RWPE2 (cell line): ENCODE data around the gene BEGAIN.

Source experiments
- ATAC-seq: fragments of 200-7000 bp; cut with Tn5 transposase; 3 replicates; pipeline ENCODE4 v1.9.1; 2021; ENCODE audit warnings: low read depth
- DNase-seq: peaks from one replicate; pipeline ENCODE4 v3.0.0-alpha.2; 2020; ENCODE audit warnings: low spot score
- H3K27ac ChIP-seq: fragments of 450-650 bp; 2 replicates; pipeline ENCODE4 v1.5.1; 2017; ENCODE audit warnings: mild to moderate bottlenecking; ENCODE audit not compliant: poor library complexity, severe bottlenecking
- H3K27me3 ChIP-seq: fragments of 250-450 bp; sonication (Bioruptor Pico); 2 replicates; pipeline ENCODE4 v1.5.1; 2021; ENCODE audit warnings: mild to moderate bottlenecking, moderate library complexity; ENCODE audit not compliant: insufficient read depth, poor library complexity, severe bottlenecking
- H3K36me3 ChIP-seq: fragments of 250-450 bp; sonication (Bioruptor Pico); 2 replicates; pipeline ENCODE4 v1.5.1; 2020; ENCODE audit warnings: low read depth, mild to moderate bottlenecking, moderate library complexity
- H3K4me1 ChIP-seq: fragments of 250-450 bp; sonication (Bioruptor Pico); 2 replicates; pipeline ENCODE4 v1.5.1; 2021; ENCODE audit warnings: mild to moderate bottlenecking, moderate library complexity; ENCODE audit not compliant: insufficient read depth, poor library complexity, severe bottlenecking
- H3K4me3 ChIP-seq: fragments of 250-450 bp; sonication (Bioruptor Pico); 2 replicates; pipeline ENCODE4 v1.5.1; 2021; ENCODE audit warnings: mild to moderate bottlenecking, moderate library complexity; ENCODE audit not compliant: severe bottlenecking
- H3K9me3 ChIP-seq: fragments of 250-450 bp; sonication (Bioruptor Pico); 2 replicates; pipeline ENCODE4 v1.5.1; 2021; ENCODE audit warnings: mild to moderate bottlenecking, moderate library complexity; ENCODE audit not compliant: severe bottlenecking
- CTCF ChIP-seq: fragments of 450-650 bp; IDR thresholded peaks from one replicate; pipeline ENCODE4 v1.5.1; 2017; ENCODE audit warnings: mild to moderate bottlenecking, moderate library complexity; ENCODE audit not compliant: poor library complexity, severe bottlenecking

Gene BEGAIN

DNA sequence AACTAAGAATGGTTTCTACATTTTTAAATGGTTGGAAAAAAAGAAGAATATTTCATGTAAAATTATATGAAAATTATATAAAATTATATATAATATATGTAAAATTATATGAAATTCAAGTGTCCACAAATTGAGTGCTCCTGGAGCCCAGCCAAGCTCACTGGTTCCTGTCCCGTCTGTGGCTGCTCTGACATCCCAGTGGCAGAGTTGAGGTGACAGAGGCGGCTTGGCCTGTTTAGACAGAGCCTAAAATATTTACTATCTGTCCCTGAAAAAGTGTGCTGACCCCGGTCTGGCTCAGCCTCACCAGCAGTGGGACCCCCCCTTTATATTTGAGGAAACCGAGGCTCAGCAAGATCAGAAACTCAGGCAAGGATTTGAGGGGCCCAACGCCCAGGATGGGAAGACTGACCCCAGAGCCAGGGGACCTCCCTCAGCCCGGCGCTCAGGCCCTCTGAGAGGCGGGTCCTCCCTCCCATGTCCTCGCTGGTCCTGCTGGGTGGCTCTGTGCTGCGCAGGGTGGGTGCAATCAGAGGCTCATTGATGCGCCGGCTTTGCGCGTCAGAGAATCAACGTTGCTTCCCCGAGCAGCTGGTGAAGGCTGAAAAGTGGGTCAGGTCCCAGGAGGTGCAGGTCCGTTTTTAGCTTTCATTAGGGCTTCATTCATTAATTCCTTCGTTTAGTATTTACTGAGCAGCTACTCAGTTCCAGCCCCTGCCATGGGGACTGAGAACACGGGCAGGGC lies 21.5 kb upstream of the BEGAIN start:
- no peak for ATAC-seq

DNA sequence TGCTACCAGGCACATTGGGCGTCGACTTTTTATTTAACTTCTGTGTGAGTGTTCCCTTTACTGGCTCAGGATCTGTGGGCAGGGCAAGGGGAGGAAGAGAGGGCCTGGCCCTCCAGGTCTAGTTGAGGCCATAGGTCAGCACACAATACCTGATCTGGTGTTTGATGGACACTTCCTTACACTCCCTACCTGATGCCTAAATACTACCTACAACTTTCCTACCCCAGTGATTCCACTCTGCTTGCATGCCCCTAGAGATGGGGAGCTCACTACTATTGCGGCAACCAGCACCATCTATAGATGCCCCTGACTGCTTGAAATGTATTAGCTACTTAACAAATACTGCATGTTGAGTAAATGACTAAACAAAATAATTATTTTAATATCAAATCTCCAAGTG lies 20.8 kb upstream of the BEGAIN start:
- H3K4me1 ChIP-seq: no peaks in the 10 kb centered on the region
- no peak overlapping the region for H3K27ac ChIP-seq
- H3K27me3 ChIP-seq: no peaks in the 10 kb centered on the region
- no peaks in the 10 kb centered on the region for H3K36me3 ChIP-seq
- DNase-seq (no peak), ATAC-seq (no peak)
- no peak overlapping the region for H3K4me3 ChIP-seq
- no peak for TF ChIP-seq CTCF
- no peaks in the 10 kb centered on the region for H3K9me3 ChIP-seq

More for the DNA sequence above, 21.5 kb upstream of the BEGAIN start:
- Histone ChIP-seq H3K4me3 (no peak overlapping the region), H3K4me1 (no peaks in the 10 kb centered on the region), H3K27me3 (no peaks in the 10 kb centered on the region), H3K36me3 (no peaks in the 10 kb centered on the region), H3K9me3 (no peaks in the 10 kb centered on the region), H3K27ac (no peak overlapping the region)
- DNase-seq: peak; percentile 58
- no peak for TF ChIP-seq CTCF

DNA sequence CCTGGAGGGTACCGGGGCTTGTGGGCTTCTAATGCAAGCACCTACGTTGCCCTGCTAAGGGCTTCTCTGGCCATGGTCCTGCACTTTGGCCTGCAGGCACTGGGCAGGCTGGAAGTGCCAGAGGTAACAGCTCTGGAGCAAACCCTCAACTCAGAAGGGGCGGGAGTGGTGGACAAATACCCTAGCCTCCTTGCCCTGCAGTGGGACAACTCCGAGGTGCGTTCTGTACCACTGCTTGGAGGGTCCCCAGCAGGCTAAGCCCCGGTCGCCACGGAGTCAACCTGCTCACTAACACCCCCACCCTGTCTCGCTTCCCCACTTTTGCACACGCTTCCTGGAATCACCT lies 20.4 kb upstream of the BEGAIN start:
- H3K9me3 ChIP-seq: no peaks in the 10 kb centered on the region
- no peak overlapping the region for H3K27ac ChIP-seq
- TF ChIP-seq CTCF: no peak
- no peak overlapping the region for H3K4me3 ChIP-seq
- DNase-seq (peak; percentile 69), ATAC-seq (no peak)
- no peaks in the 10 kb centered on the region for H3K27me3 ChIP-seq
- no peaks in the 10 kb centered on the region for H3K4me1 ChIP-seq
- H3K36me3 ChIP-seq: no peaks in the 10 kb centered on the region

DNA sequence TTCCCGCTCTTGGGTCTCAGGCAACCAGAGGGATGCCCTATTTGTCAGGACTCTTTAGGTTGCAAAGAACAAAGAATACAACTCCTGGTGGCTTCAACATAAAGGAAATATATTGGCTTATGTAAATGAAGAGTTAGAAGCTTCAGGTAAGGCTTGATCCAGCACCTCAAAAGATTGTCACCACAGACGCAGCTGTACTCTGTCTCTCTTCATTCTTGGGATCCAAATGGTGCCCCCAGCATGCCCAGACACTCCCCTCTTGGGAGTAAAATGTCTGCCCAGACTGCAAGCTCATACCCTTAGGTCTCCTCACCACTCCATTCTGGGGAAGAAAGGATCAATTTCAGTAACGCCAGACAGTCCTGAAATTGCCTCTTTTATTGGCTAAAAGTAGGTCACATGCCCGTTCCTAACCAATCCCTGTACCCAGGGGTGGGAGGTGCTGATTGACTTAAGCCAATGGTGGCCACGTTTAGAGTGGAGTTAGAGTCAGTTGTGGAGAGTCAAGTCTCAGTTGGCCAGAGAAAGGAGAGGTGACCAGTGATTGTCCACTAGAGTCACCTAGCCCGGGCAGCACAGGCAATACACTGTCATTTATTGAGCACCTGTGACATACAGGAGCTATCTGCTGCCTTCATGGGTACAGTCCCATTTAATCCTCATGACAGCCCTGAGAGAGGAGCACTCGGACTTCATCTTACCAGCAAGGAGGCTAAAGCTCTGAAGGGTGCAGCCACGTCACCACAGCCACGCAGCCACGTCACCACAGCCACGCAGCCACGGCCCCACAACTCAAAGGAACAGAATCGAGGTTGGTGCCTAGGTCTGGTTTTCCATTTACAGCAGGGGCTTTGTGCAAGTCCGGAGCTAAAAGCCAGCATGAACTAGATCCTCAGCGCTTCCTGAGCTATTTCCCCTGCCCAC lies 19.7 kb upstream of the BEGAIN start:
- DNase-seq (no peak), ATAC-seq (no peak)
- TF ChIP-seq CTCF: no peak
- H3K4me1 ChIP-seq: no peaks in the 10 kb centered on the region
- no peak overlapping the region for H3K27ac ChIP-seq
- no peak overlapping the region for H3K4me3 ChIP-seq
- H3K27me3 ChIP-seq: no peaks in the 10 kb centered on the region
- H3K9me3 ChIP-seq: no peaks in the 10 kb centered on the region
- H3K36me3 ChIP-seq: no peaks in the 10 kb centered on the region
